B cell (primary cell): ENCODE results near the gene CPB2. TPM values are rescaled to one million over a fixed set of nuclear protein-coding genes. Genes with fewer than 3 reads are reported as not detected.

Experiments used
- ATAC-seq: fragments of 200-7000 bp; cut with Tn5 transposase; one replicate; pipeline ENCODE4 v1.10.0; 2021; ENCODE audit warnings: low read depth, mild to moderate bottlenecking, moderate number of reproducible peaks, moderate library complexity
- CTCF ChIA-PET: fragments of 350-600 bp; sonication (Branson Sonifier 250); formaldehyde crosslinking; loops from one replicate; lab custom pipeline; 2021; ENCODE audit warnings: antibody characterized with exemption, inconsistent platforms; lab: Charles Lee
- POLR2A ChIA-PET: fragments of 350-600 bp; sonication (Branson Sonifier 250); formaldehyde crosslinking; loops from one replicate; lab custom pipeline; 2021; ENCODE audit warnings: antibody characterized with exemption; lab: Charles Lee
- DNase-seq: peaks from one replicate; pipeline ENCODE4 v3.0.0; 2013
- H2AFZ ChIP-seq: 2 replicates; pipeline ENCODE4 v1.6.1; 2012; ENCODE audit warnings: mild to moderate bottlenecking, low read depth, low read length; ENCODE audit not compliant: insufficient read depth, poor library complexity, severe bottlenecking
- H3K27ac ChIP-seq, 2 donors: 1 replicate in 1 of 2; 2 replicates in 1 of 2; pipeline ENCODE4 v1.5.1; 2012 to 2013; ENCODE audit warnings: low read length in 2 of 2, mild to moderate bottlenecking in 2 of 2, moderate library complexity in 1 of 2
- H3K27me3 ChIP-seq, 4 experiments: fragments of 200-600 bp in 1 of 4; sonication (generic) in 1 of 4; replicated peaks in 1 of 4; 1 replicate in 2 of 4; 2 replicates in 2 of 4; pipeline versions ENCODE4 v1.6.1 to v1.7.0; 2013 to 2016; ENCODE audit warnings: low read length in 3 of 4, mild to moderate bottlenecking in 2 of 4, mixed read lengths in 1 of 4, moderate library complexity in 1 of 4; ENCODE audit not compliant: insufficient read depth in 4 of 4, control insufficient read depth in 3 of 4; ENCODE audit errors: control extremely low read depth in 1 of 4
- H3K36me3 ChIP-seq, 2 experiments: replicated peaks in 1 of 2; 1 replicate in 1 of 2; 2 replicates in 1 of 2; pipeline versions ENCODE4 v1.6.1 to v1.7.1; 2013; ENCODE audit warnings: low read length in 1 of 2; ENCODE audit not compliant: insufficient read depth in 2 of 2, control insufficient read depth in 1 of 2; ENCODE audit errors: control extremely low read depth in 1 of 2, extremely low read depth in 1 of 2
- H3K4me1 ChIP-seq, 2 donors: fragments of 200-600 bp in 1 of 2; sonication (generic) in 1 of 2; 1 replicate in 1 of 2; 2 replicates in 1 of 2; pipeline versions ENCODE4 v1.5.1 to v1.6.1; 2013 to 2017; ENCODE audit warnings: low read length in 2 of 2; ENCODE audit not compliant: control insufficient read depth in 2 of 2, insufficient read depth in 2 of 2
- H3K4me2 ChIP-seq: replicated peaks from 2 replicates; pipeline ENCODE3; 2012; ENCODE audit warnings: mild to moderate bottlenecking, low read depth, low read length; ENCODE audit not compliant: poor library complexity, severe bottlenecking
- H3K4me3 ChIP-seq, 5 experiments: fragments of 200-600 bp in 1 of 5; sonication (generic) in 1 of 5; 1 replicate in 3 of 5; 2 replicates in 2 of 5; pipeline versions ENCODE4 v1.5.1 to v1.7.0; 2011 to 2016; ENCODE audit warnings: low read length in 4 of 5, mild to moderate bottlenecking in 4 of 5, low read depth in 2 of 5, control low read depth in 1 of 5, moderate library complexity in 1 of 5; ENCODE audit not compliant: insufficient read depth in 1 of 5; ENCODE audit errors: control extremely low read depth in 1 of 5, extremely low read depth in 1 of 5
- H3K79me2 ChIP-seq: fragments of 200-600 bp; sonication (generic); one replicate; pipeline ENCODE4 v1.6.0; 2016; ENCODE audit warnings: low read length; ENCODE audit not compliant: control insufficient read depth, insufficient read depth
- H3K9ac ChIP-seq: fragments of 200-600 bp; sonication (generic); 2 replicates; pipeline ENCODE4 v1.6.1; 2017; ENCODE audit warnings: mild to moderate bottlenecking, low read length, moderate library complexity
- H3K9me3 ChIP-seq, 3 donors: one replicate each; pipeline versions ENCODE4 v1.6.1 to v1.7.1; 2013; ENCODE audit warnings: low read length in 2 of 3; ENCODE audit not compliant: control insufficient read depth in 2 of 3, insufficient read depth in 1 of 3; ENCODE audit errors: control extremely low read depth in 1 of 3
- H4K20me1 ChIP-seq: 2 replicates; pipeline ENCODE4 v1.6.0; 2012; ENCODE audit warnings: mild to moderate bottlenecking, low read length; ENCODE audit not compliant: insufficient read depth, control insufficient read depth, poor library complexity, severe bottlenecking
- H3K27ac Mint-ChIP-seq: one replicate; pipeline ENCODE4 v1.8.0; 2021; ENCODE audit warnings: mixed read lengths
- H3K27me3 Mint-ChIP-seq: one replicate; pipeline ENCODE4 v1.8.0; 2021; ENCODE audit warnings: mixed read lengths
- H3K4me1 Mint-ChIP-seq: one replicate; pipeline ENCODE4 v1.8.0; 2021; ENCODE audit warnings: mixed read lengths
- H3K4me3 Mint-ChIP-seq: one replicate; pipeline ENCODE4 v1.8.0; 2021; ENCODE audit warnings: mixed read lengths
- H3K9me3 Mint-ChIP-seq: one replicate; pipeline ENCODE4 v1.8.0; 2022; ENCODE audit warnings: mixed read lengths; ENCODE audit not compliant: insufficient read depth
- CTCF ChIP-seq: fragments of 200-600 bp; IDR thresholded peaks from one replicate; pipeline ENCODE4 v1.8.0; 2022; ENCODE audit warnings: antibody characterized with exemption, mild to moderate bottlenecking
- EZH2 ChIP-seq: IDR thresholded peaks from 2 replicates; pipeline ENCODE4 v1.6.1; 2012; ENCODE audit warnings: borderline replicate concordance, low read depth, mild to moderate bottlenecking, moderate library complexity, low read length; ENCODE audit not compliant: insufficient read depth, poor library complexity, severe bottlenecking
- WGBS: methylation state at CpG from one replicate; pipeline ENCODE4 v1.1.5; 2013; ENCODE audit warnings: missing lambda C conversion rate; ENCODE audit not compliant: insufficient coverage; 5-methylcytosine and 5-hydroxymethylcytosine counted together
- intact Hi-C: fragments of 100-400 bp; cut with micrococcal nuclease; formaldehyde crosslinking; loops from one replicate; pipeline ENCODE4 v1.10.0; 2022
- polyA minus RNA-seq: library from RNA; depleted of rRNA, polyadenylated mRNA; stranded (reverse); fragments of >200 nt; gene quantifications from 2 replicates; pipeline ENCODE4 v1.2.3, GENCODE V29; 2012
- polyA plus RNA-seq: library from polyadenylated mRNA; depleted of rRNA; stranded (reverse); fragments of >200 nt; gene quantifications from 2 replicates; pipeline ENCODE4 v1.2.3, GENCODE V29; 2012
- total RNA-seq, 2 donors: library from RNA; stranded (reverse); fragments of 120-200 nt in 1 of 2; gene quantifications; 1 replicate in 1 of 2; 2 replicates in 1 of 2; pipeline versions ENCODE4 v1.2.3 to v1.2.4, GENCODE V29; 2013 to 2022

CPB2 gene
- total RNA-seq, result not detected in 2 replicates
- not detected for total RNA-seq (2013)
- polyA plus RNA-seq, result not detected in 2 replicates
- not detected in 2 replicates for polyA minus RNA-seq

- WGBS, result 100% methylated on average over 3 of the region's 4 CpGs
- Histone ChIP-seq H2AFZ (no peak within 1 kb of the TSS), H3K4me1 (peaks cover 0 to 7% of the 10 kb centered on the region in 2 donors), H3K27ac (no peak within 1 kb of the TSS), H3K36me3 (no peaks in the 10 kb centered on the region), H3K27me3 (no peaks in the 10 kb centered on the region), H3K4me3 (no peak within 1 kb of the TSS), H3K9me3 (no peaks in the 10 kb centered on the region), H3K4me2 (no peak within 1 kb of the TSS), H3K79me2 (no peaks in the 10 kb centered on the region), H4K20me1 (no peaks in the 10 kb centered on the region), H3K9ac (no peak within 1 kb of the TSS)
- TF ChIP-seq EZH2, result no peak
- TF ChIP-seq CTCF, result no peak
- CTCF ChIA-PET, result no interaction called here
- DNase-seq (no peak), ATAC-seq (no peak)
- H3K4me1 Mint-ChIP-seq, result peaks cover 11% of the 10 kb centered on the region
- no peak within 1 kb of the TSS for H3K4me3 Mint-ChIP-seq
- no peaks in the 10 kb centered on the region for H3K9me3 Mint-ChIP-seq
- H3K27ac Mint-ChIP-seq, result no peak within 1 kb of the TSS
- POLR2A ChIA-PET, result no interaction called here
- peaks cover 9% of the 10 kb centered on the region for H3K27me3 Mint-ChIP-seq
- intact Hi-C loops, result no loop called here
These were observed at the start of gene CPB2 for GRCh38 chr13:46104868-46105267. Gene CPB2 (minus strand): TSS chr13:46105033. CDS start chr13:46105009, 24 bp downstream.

- Histone ChIP-seq H3K4me3 (no peak overlapping the region), H4K20me1 (peaks cover 39% of the 10 kb centered on the region), H3K4me1 (no peaks in the 10 kb centered on the region), H3K4me2 (no peak overlapping the region), H2AFZ (no peak overlapping the region), H3K36me3 (peaks cover 20 to 96% of the 10 kb centered on the region in 2 experiments), H3K27ac (peak overlapping the region in 1 of 2 donors; percentile 3), H3K9ac (no peak overlapping the region), H3K27me3 (no peaks in the 10 kb centered on the region), H3K9me3 (no peaks in the 10 kb centered on the region), H3K79me2 (peaks cover 74% of the 10 kb centered on the region)
- Mint-ChIP-seq H3K27ac (no peak overlapping the region), H3K4me1 (peaks cover 4% of the 10 kb centered on the region), H3K27me3 (no peaks in the 10 kb centered on the region), H3K9me3 (no peaks in the 10 kb centered on the region), H3K4me3 (no peak overlapping the region)
- 50% methylated on average over 2 of the region's 7 CpGs for WGBS
- POLR2A ChIA-PET, result interaction anchor here (0.7 kb wide), 1 partner anchor 203 kb away, joined by 3 read pairs; no protein-coding TSS in a partner anchor
- intact Hi-C loops, result no loop called here
- DNase-seq (no peak), ATAC-seq (no peak)
- no peak for TF ChIP-seq CTCF
- no peak for TF ChIP-seq EZH2
- CTCF ChIA-PET, result interaction anchor here (1.2 to 7.8 kb wide), 4 partner anchors 21 to 34 kb away, joined by 3 to 83 read pairs (median 5); partner anchors contain the start of gene LCP1
These were observed 49.4 kb upstream of the CPB2 start for GRCh38 chr13:46154136-46154801.
